Endothelial cell of umbilical vein (primary cell): Measurements from ENCODE around the gene TOLLIP.

Source experiments
- CTCF ChIP-seq, 2 donors: IDR thresholded peaks; 1 replicate in 1 of 2; 2 replicates in 1 of 2; pipeline ENCODE4 v1.5.1; 2011; ENCODE audit warnings: low read length in 2 of 2, mild to moderate bottlenecking in 2 of 2, moderate library complexity in 2 of 2, control low read depth in 1 of 2, inconsistent platforms in 1 of 2, low read depth in 1 of 2; ENCODE audit not compliant: insufficient read depth in 1 of 2; ENCODE audit errors: extremely low read depth in 1 of 2
- EZH2 ChIP-seq: IDR thresholded peaks from 2 replicates; pipeline ENCODE4 v1.6.1; 2012; ENCODE audit warnings: borderline replicate concordance, low read depth, mild to moderate bottlenecking, moderate library complexity, low read length, inconsistent platforms; ENCODE audit not compliant: severe bottlenecking
- FOS ChIP-seq: IDR thresholded peaks from 2 replicates; pipeline ENCODE4 v1.6.1; 2011; ENCODE audit warnings: mild to moderate bottlenecking, low read length, moderate library complexity, borderline replicate concordance; ENCODE audit not compliant: insufficient read depth
- POLR2A ChIP-seq: IDR thresholded peaks from 2 replicates; pipeline ENCODE4 v1.6.1; 2012; ENCODE audit warnings: low read depth, mild to moderate bottlenecking, control low read depth, low read length
- POLR2AphosphoS5 ChIP-seq: IDR thresholded peaks from 2 replicates; pipeline ENCODE4 v1.6.1; 2012; ENCODE audit warnings: low read depth, mild to moderate bottlenecking, control low read depth, low read length, moderate library complexity; ENCODE audit not compliant: insufficient read depth

- no peak for TF ChIP-seq POLR2A
- TF ChIP-seq EZH2 = no peak
- TF ChIP-seq CTCF (IDR thresholded peaks at IDR 0.05; ENCODE audit: extremely low read depth in 1 of 2, insufficient read depth in 1 of 2, low read depth in 1 of 2, low read length in 2 of 2) = no peak
- no peak for TF ChIP-seq FOS
- no peak for TF ChIP-seq POLR2AphosphoS5
Measured at GRCh38 chr11:1344056-1344635, 34.7 kb upstream of the TOLLIP start.
